ENCODE results near the gene IFRD2. TPM values are rescaled to one million over a fixed set of nuclear protein-coding genes. Genes with fewer than 3 reads are reported as not detected.

The IFRD2 gene
- total RNA-seq, 1 experiment from 2014 or later, result 89.5 TPM

DNA sequence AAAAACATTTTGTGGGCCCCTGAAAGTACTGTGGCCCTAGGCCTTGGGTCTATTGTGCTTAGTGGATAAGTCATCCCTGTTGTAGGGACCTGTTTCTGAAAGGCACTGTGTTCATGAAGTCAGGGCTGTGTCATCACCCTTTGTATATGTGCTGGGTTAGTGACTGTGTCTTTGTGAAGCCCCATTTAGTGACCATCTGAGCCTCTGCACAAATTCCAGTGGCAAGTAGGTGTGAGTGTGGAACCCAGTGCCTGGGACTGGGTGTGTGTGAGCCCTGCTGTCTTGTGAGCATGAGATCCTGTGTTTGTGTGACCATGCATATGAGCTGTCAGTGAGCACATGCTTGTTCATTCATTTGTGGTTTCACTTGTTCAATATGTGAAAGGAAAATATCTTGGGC lies 12.4 kb upstream of the IFRD2 start:
- no peak for DNase-seq
- H3K4me3 ChIP-seq (ENCODE audit: low read depth, low read length), result no peak overlapping the region
- H3K27me3 ChIP-seq (replicated peaks; ENCODE audit: control insufficient read depth, insufficient read depth, low read length), result no peaks in the 10 kb centered on the region
- Mint-ChIP-seq H3K36me3 (ENCODE audit: insufficient read depth, unreplicated experiment) (peaks cover 4% of the 10 kb centered on the region), H3K4me1 (ENCODE audit: low read depth, unreplicated experiment) (peaks cover 5% of the 10 kb centered on the region), H3K9me3 (ENCODE audit: unreplicated experiment) (no peaks in the 10 kb centered on the region), H3K27me3 (ENCODE audit: insufficient read depth, unreplicated experiment) (no peaks in the 10 kb centered on the region), H3K27ac (ENCODE audit: unreplicated experiment) (no peak overlapping the region), H3K4me3 (ENCODE audit: unreplicated experiment) (no peak overlapping the region)
- ChIA-PET POLR2A (no interaction called here), CTCF (no interaction called here)
- peaks cover 21% of the 10 kb centered on the region for H3K4me1 ChIP-seq
- BruUV-seq (replicated peaks), result no TSS peak
- TF ChIP-seq, protein P1, sequence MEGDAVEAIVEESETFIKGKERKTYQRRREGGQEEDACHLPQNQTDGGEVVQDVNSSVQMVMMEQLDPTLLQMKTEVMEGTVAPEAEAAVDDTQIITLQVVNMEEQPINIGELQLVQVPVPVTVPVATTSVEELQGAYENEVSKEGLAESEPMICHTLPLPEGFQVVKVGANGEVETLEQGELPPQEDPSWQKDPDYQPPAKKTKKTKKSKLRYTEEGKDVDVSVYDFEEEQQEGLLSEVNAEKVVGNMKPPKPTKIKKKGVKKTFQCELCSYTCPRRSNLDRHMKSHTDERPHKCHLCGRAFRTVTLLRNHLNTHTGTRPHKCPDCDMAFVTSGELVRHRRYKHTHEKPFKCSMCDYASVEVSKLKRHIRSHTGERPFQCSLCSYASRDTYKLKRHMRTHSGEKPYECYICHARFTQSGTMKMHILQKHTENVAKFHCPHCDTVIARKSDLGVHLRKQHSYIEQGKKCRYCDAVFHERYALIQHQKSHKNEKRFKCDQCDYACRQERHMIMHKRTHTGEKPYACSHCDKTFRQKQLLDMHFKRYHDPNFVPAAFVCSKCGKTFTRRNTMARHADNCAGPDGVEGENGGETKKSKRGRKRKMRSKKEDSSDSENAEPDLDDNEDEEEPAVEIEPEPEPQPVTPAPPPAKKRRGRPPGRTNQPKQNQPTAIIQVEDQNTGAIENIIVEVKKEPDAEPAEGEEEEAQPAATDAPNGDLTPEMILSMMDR (IDR thresholded peaks at IDR 0.05; ENCODE audit: insufficient read depth in 1 of 2, low read depth in 1 of 2, low read length in 1 of 2, severe bottlenecking in 1 of 2, unreplicated experiment in 1 of 2), result no peak
- intact Hi-C loops (cut with micrococcal nuclease; ENCODE audit: unreplicated experiment), result no loop called here
- H3K36me3 ChIP-seq (ENCODE audit: control insufficient read depth, insufficient read depth, low read length), result no peaks in the 10 kb centered on the region; the same call in 1 of the 2 replicates
- H3K9me3 ChIP-seq, result peaks cover 24% of the 10 kb centered on the region

DNA sequence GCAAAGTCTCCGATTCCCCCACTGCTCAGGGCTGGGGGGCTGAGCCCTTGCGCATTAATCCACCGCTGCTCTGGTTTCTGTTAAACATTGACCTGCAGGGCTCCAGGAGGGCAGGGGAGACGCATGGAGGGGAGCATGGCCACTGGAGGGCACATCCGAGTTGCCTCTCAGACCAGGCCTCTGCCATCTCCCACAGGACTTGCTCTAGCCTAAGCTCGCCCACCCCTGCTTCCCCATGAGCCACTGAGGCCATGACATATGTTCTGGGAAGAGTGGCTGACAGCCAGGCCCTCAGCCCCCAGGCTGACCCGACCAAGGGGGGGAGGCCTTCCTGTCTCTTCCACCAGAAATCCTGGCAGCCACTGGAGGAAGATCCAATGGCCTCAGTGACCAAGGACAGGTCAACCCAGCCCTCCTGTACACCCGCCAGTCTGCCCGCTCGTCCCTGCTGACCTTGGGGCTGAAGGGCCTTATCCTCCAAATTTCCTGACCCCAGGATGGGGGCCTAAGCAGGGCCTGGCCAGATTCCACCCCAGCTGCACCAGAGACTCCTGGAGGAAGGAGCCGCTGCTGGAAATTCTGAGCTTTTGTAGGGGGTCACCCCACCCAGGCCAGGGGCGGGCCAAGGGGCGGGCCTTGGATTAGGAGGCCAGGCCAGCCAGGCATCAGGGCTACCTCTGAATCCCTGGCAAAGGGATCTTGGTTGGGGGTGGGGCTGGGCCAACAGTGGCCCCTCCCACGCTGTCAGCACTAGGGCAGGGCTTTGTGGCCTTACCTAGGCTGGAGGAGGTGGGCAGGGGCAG lies 11.0 kb upstream of the IFRD2 start, which contains the start of gene HYAL1:
Gene HYAL1, minus strand, starts transcription at position 562 of the 803 bp plus-strand sequence. CDS start 618 bp downstream, outside the sequence.
- ChIA-PET CTCF (interaction anchor here (0.7 to 1.5 kb wide), 4 partner anchors 12 to 34 kb away, joined by 3 to 12 read pairs (median 4); no protein-coding TSS in a partner anchor), POLR2A (no interaction called here)
- H3K4me3 ChIP-seq (ENCODE audit: low read depth, low read length), result no peak within 1 kb of the TSS
- intact Hi-C loops (cut with micrococcal nuclease; ENCODE audit: unreplicated experiment), result no loop called here
- DNase-seq, result peak; percentile 65 to 67
- H3K4me1 ChIP-seq, result peaks cover 17% of the 10 kb centered on the region
- Mint-ChIP-seq H3K27ac (ENCODE audit: unreplicated experiment) (no peak within 1 kb of the TSS), H3K4me1 (ENCODE audit: low read depth, unreplicated experiment) (peaks cover 7% of the 10 kb centered on the region), H3K27me3 (ENCODE audit: insufficient read depth, unreplicated experiment) (no peaks in the 10 kb centered on the region), H3K9me3 (ENCODE audit: unreplicated experiment) (no peaks in the 10 kb centered on the region), H3K4me3 (ENCODE audit: unreplicated experiment) (no peak within 1 kb of the TSS), H3K36me3 (ENCODE audit: insufficient read depth, unreplicated experiment) (peaks cover 11% of the 10 kb centered on the region)
- TF ChIP-seq, protein P1 (IDR thresholded peaks at IDR 0.05; ENCODE audit: insufficient read depth in 1 of 2, low read depth in 1 of 2, low read length in 1 of 2, severe bottlenecking in 1 of 2, unreplicated experiment in 1 of 2), result peak in 1 of 2 experiments; percentile 40
- peaks cover 15% of the 10 kb centered on the region for H3K9me3 ChIP-seq
- H3K36me3 ChIP-seq (ENCODE audit: control insufficient read depth, insufficient read depth, low read length), result no peaks in the 10 kb centered on the region; the same call in 1 of the 2 replicates
- BruUV-seq (replicated peaks), result TSS peak; percentile 30
- no peaks in the 10 kb centered on the region for H3K27me3 ChIP-seq (replicated peaks; ENCODE audit: control insufficient read depth, insufficient read depth, low read length)

DNA sequence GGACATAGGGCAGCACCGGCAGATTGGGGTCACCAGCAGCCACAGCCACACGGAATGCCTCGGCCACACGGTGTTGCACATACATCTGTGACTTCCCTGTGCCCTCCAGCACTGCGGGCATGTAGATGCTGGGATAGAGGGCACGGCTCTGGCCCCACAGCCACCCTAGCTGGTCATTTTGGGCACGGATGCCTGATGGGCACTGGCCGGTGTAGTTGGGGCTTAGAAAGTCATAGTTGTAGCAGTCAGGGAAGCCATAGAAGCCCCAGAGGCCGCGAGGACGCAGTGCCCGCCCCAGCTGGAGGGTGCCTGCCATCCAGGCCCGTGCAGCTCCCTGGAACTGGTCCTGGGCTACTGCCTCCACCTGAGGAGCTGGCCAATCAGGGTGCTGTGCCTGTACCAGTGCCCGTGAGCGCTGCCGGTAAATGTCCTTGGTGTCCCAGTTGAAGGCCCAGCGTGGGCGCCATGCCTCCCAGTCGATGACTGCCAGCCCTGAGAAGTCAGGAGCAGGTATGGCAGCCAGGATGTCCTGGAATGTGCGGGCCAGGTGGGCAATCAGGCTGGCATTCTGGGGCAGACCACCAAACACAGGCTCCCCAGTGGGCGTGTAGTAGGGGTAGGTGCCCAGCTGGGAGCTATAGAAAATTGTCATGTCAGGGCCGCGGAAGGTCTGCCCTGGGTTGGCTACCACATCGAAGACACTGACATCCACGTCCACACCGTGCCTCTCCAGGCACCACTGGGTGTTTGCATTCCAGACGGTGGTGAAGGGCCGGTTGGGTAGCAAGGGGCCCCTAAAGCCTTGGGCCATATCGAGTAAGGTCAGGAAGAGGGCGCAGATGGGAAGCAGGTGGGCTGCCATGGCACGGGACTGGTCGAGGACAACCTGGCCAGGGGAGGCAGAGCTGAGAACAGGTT lies 10.1 kb upstream of the IFRD2 start:
- intact Hi-C loops (cut with micrococcal nuclease; ENCODE audit: unreplicated experiment), result no loop called here
- peaks cover 20% of the 10 kb centered on the region for H3K4me1 ChIP-seq
- peaks cover 10% of the 10 kb centered on the region for H3K9me3 ChIP-seq
- no peaks in the 10 kb centered on the region for H3K9me3 Mint-ChIP-seq (ENCODE audit: unreplicated experiment)
- H3K27ac Mint-ChIP-seq (ENCODE audit: unreplicated experiment), result no peak overlapping the region
- H3K4me3 Mint-ChIP-seq (ENCODE audit: unreplicated experiment), result no peak overlapping the region
- no TSS peak for BruUV-seq (replicated peaks)
- H3K36me3 Mint-ChIP-seq (ENCODE audit: insufficient read depth, unreplicated experiment), result peaks cover 11% of the 10 kb centered on the region
- H3K4me1 Mint-ChIP-seq (ENCODE audit: low read depth, unreplicated experiment), result peaks cover 11% of the 10 kb centered on the region
- H3K36me3 ChIP-seq (ENCODE audit: control insufficient read depth, insufficient read depth, low read length), result no peaks in the 10 kb centered on the region; the same call in 1 of the 2 replicates
- no peaks in the 10 kb centered on the region for H3K27me3 Mint-ChIP-seq (ENCODE audit: insufficient read depth, unreplicated experiment)
- DNase-seq, result no peak
- no peaks in the 10 kb centered on the region for H3K27me3 ChIP-seq (replicated peaks; ENCODE audit: control insufficient read depth, insufficient read depth, low read length)
- ChIA-PET CTCF (interaction anchor here (1.2 to 1.5 kb wide), 2 partner anchors 13 to 22 kb away, joined by 4 to 12 read pairs; no protein-coding TSS in a partner anchor), POLR2A (interaction anchor here (0.6 kb wide), 2 partner anchors 10 to 38 kb away, joined by 3 to 6 read pairs; partner anchors contain the start of gene IFRD2)
- TF ChIP-seq, protein P1 (IDR thresholded peaks at IDR 0.05; ENCODE audit: insufficient read depth in 1 of 2, low read depth in 1 of 2, low read length in 1 of 2, severe bottlenecking in 1 of 2, unreplicated experiment in 1 of 2), result no peak
- H3K4me3 ChIP-seq (ENCODE audit: low read depth, low read length), result no peak overlapping the region

Data from Caco-2 (cell line).